Heart right ventricle (tissue), 16 donors: Measurements from ENCODE around the gene CCDC178. TPM values are rescaled to one million over a fixed set of nuclear protein-coding genes. Genes with fewer than 3 reads are reported as not detected.

Experiments used
- ATAC-seq, 8 donors: fragments of 200-7000 bp; cut with Tn5 transposase; one replicate each; pipeline ENCODE4 v1.9.1; 2020; ENCODE audit warnings: mild to moderate bottlenecking in 8 of 8, moderate library complexity in 8 of 8, moderate number of reproducible peaks in 1 of 8
- DNase-seq, 2 donors: peaks; one replicate each; pipeline ENCODE4 v3.0.0-alpha.2; 2020
- H3K27ac ChIP-seq, 10 donors: fragments of 200-600 bp; sonication (generic) in 2 of 10; one replicate each; pipeline versions ENCODE4 v1.5.0 to v1.8.0; 2020 to 2022; ENCODE audit warnings: mild to moderate bottlenecking in 3 of 10
- H3K27me3 ChIP-seq, 7 donors: fragments of 200-600 bp; one replicate each; pipeline ENCODE4 v1.8.0; 2021 to 2022; ENCODE audit warnings: mild to moderate bottlenecking in 2 of 7
- H3K36me3 ChIP-seq, 9 donors: fragments of 200-600 bp; sonication (generic) in 1 of 9; one replicate each; pipeline versions ENCODE4 v1.5.0 to v1.8.0; 2020 to 2022; ENCODE audit warnings: mild to moderate bottlenecking in 2 of 9
- H3K4me1 ChIP-seq, 9 donors: fragments of 200-600 bp; sonication (generic) in 1 of 9; one replicate each; pipeline versions ENCODE4 v1.5.0 to v1.8.0; 2020 to 2022; ENCODE audit warnings: mild to moderate bottlenecking in 4 of 9
- H3K4me3 ChIP-seq, 10 donors: fragments of 200-600 bp; sonication (generic) in 2 of 10; one replicate each; pipeline versions ENCODE4 v1.5.0 to v1.8.0; 2020 to 2022; ENCODE audit warnings: mild to moderate bottlenecking in 7 of 10, moderate library complexity in 2 of 10
- H3K9me3 ChIP-seq, 11 donors: fragments of 200-600 bp in 10 of 11; sonication (generic) in 2 of 11; one replicate each; pipeline versions ENCODE4 v1.5.0 to v1.8.0; 2013 to 2022; ENCODE audit warnings: mild to moderate bottlenecking in 2 of 11, control low read depth in 1 of 11, moderate library complexity in 1 of 11
- CTCF ChIP-seq, 9 donors: fragments of 200-600 bp; sonication (generic) in 2 of 9; IDR thresholded peaks; one replicate each; pipeline versions ENCODE4 v1.5.0 to v1.8.0; 2021 to 2022; ENCODE audit warnings: antibody characterized with exemption in 9 of 9, mild to moderate bottlenecking in 5 of 9, moderate library complexity in 1 of 9
- WGBS, 2 donors: extraction: QIAGEN DNeasy Blood & Tissue Kit; methylation state at CpG; one replicate each; pipeline ENCODE4 v1.1.7; 2013; ENCODE audit warnings: inconsistent platforms in 1 of 2; 5-methylcytosine and 5-hydroxymethylcytosine counted together
- intact Hi-C, 10 donors: fragments of 100-400 bp; cut with DNase I; formaldehyde crosslinking; loops; one replicate each; pipeline versions ENCODE4 v1.11.1 to v1.14.2; 2022
- polyA plus RNA-seq, 2 donors: library from polyadenylated mRNA; stranded (reverse); fragments of 200-250 nt; gene quantifications; one replicate each; pipeline ENCODE4 v1.2.3, GENCODE V29; 2013
- total RNA-seq, 10 donors: library from RNA; stranded (reverse); fragmentation: NEBNext Ultra II Directional in 3 of 10; extraction: Animal tissue kit (Norgen Biotek cat#: 25700) in 3 of 10; gene quantifications; one replicate each; pipeline versions ENCODE4 v1.2.1 to v1.2.4, GENCODE V29; 2021 to 2023
- donor health status: Arrhythmogenic right ventricular cardiomyopathy.
- donor health status: ischemic (EF 13 %, LVEDD 7.1; RV severe dilation, severe dysfunction).
- donor health status: healthy with polysubstance abuse.
- donor health status: DM: no; HTN: yes; CAD: no.
- donor health status: DM: no; HTN: no; CAD: no.
- donor health status: ischemic (EF 25% LVEDD 6.9; RV normal size, moderate dysfunction).
- donor health status: ischemic (EF 25% LVEDD 5.7; RV mildly dilated, moderate dysfunction).
- donor health status: healthy.
- donor health status: DM: yes; HTN: yes; CAD: no.
- donor health status: Ischemic cardiomyopathy.
- donor health status: ischemic (EF 35%, LVEDD 5.7; RV mildly dilated, moderate dysfunction).
- donor health status: nonischemic (EF 11% LVEDD 7.7; RV severe dilation, severe dysfunction).
- donor health status: DM: yes; HTN: yes; CAD: no.
- donor health status: PGD.
- donor health status: ischemic (EF 29% LVEDD 5.4; RV normal size, mild dysfunction).
- donor health status: nonischemic (EF 23%, LVEDD 6.1; RV moderate dilation, normal function).

The CCDC178 gene
- total and polyA plus RNA-seq, 12 donors: 0.28 to 1.5 (median 0.43) TPM; not detected in 6

- H3K27ac ChIP-seq: no peak overlapping the region
- ATAC-seq: no peak
- H3K9me3 ChIP-seq: peaks cover 0 to 15% (median 0%) of the 10 kb centered on the region in 11 donors
- no peak for TF ChIP-seq CTCF (IDR thresholded peaks at IDR 0.05)
- 82 to 89% methylated on average over 2 of the region's 2 CpGs for WGBS, 2 donors
- no peak for DNase-seq
- intact Hi-C loops: loop anchor here in 1 of 10 donors (10.0 kb wide), 1 partner anchor 63 kb away; no protein-coding TSS in a partner anchor
- H3K4me1 ChIP-seq: no peaks in the 10 kb centered on the region
- no peak overlapping the region for H3K4me3 ChIP-seq
- H3K27me3 ChIP-seq: no peaks in the 10 kb centered on the region
- H3K36me3 ChIP-seq: no peaks in the 10 kb centered on the region
Measured at GRCh38 chr18:32968248-32968647, 472.3 kb downstream of the CCDC178 start.

GRCh38 chr18:32966141-32966540, 474.4 kb downstream of the CCDC178 start:
- Histone ChIP-seq H3K4me3 (no peak overlapping the region), H3K36me3 (no peaks in the 10 kb centered on the region), H3K9me3 (peaks cover 0 to under 1% (median 0%) of the 10 kb centered on the region in 11 donors), H3K4me1 (no peaks in the 10 kb centered on the region), H3K27ac (no peak overlapping the region), H3K27me3 (no peaks in the 10 kb centered on the region)
- no peak for DNase-seq
- TF ChIP-seq CTCF (IDR thresholded peaks at IDR 0.05): no peak
- intact Hi-C loops: loop anchor here in 1 of 10 donors (10.0 kb wide), 1 partner anchor 61 kb away; no protein-coding TSS in a partner anchor
- ATAC-seq: no peak

- 76 to 80% methylated on average over 5 of the region's 5 CpGs for WGBS, 2 donors
Measured at GRCh38 chr18:32961538-32961937, 479.0 kb downstream of the CCDC178 start.

DNA sequence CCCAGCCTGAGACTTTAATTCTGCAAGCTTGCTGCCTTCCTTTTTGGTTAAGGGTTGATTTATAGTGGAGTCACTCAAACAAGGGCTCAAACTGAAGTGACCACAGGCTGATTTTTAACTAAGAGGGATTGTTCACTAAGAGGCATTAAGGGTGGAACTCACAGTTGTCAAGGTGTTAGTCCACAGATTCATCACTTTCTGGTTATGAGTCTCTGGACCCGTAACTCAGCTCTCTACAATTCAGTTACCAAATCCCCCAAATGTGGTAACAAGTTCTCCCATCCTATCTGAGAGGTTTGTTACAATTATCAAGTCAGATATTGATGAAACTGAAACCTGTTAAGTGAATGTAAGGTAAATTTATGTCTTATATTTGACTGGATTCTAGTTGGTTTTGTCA, 481.8 kb downstream of the CCDC178 start:
- intact Hi-C loops: no loop called here
- no peak for ATAC-seq
- WGBS, 2 donors: 78 to 87% methylated on average over 1 of the region's 1 CpG

More at GRCh38 chr18:32961538-32961937, 479.0 kb downstream of the CCDC178 start:
- intact Hi-C loops: loop anchor here in 1 of 10 donors (10.0 kb wide), 1 partner anchor 57 kb away; no protein-coding TSS in a partner anchor
- no peaks in the 10 kb centered on the region for H3K9me3 ChIP-seq
- no peaks in the 10 kb centered on the region for H3K36me3 ChIP-seq
- ATAC-seq: no peak
- no peak overlapping the region for H3K27ac ChIP-seq
- DNase-seq: no peak
- H3K4me3 ChIP-seq: no peak overlapping the region
- no peaks in the 10 kb centered on the region for H3K4me1 ChIP-seq
- TF ChIP-seq CTCF (IDR thresholded peaks at IDR 0.05): no peak
- no peaks in the 10 kb centered on the region for H3K27me3 ChIP-seq

More for the DNA sequence above, 481.8 kb downstream of the CCDC178 start:
- no peak for TF ChIP-seq CTCF (IDR thresholded peaks at IDR 0.05)
- Histone ChIP-seq H3K27ac (no peak overlapping the region), H3K27me3 (no peaks in the 10 kb centered on the region), H3K4me3 (no peak overlapping the region), H3K9me3 (no peaks in the 10 kb centered on the region), H3K4me1 (no peaks in the 10 kb centered on the region), H3K36me3 (no peaks in the 10 kb centered on the region)
- DNase-seq: no peak
